Measurements from ENCODE around the gene PRRX2.

PRRX2 gene

DNA sequence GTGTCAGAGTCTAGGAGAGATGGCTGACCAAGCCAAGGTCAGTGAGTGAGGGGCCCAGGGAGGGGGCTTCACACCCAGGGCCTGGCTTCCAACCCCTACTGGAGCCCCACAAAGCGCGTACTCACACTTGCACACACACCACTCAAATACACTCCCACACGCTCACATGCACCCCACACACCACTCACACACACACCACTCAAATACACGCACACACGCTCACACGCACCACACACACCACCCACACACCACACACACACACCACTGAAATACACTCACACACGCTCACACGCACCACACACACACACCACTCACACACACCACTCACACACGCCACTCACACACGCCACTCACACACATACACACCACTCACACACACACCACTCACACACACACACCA is 17.8 kb upstream of the PRRX2 start:
- no peak overlapping the region for H3K4me3 ChIP-seq (ENCODE audit: low read depth, low read length)
- no peak for DNase-seq (ENCODE audit: low read depth)
- TF ChIP-seq, protein P1, sequence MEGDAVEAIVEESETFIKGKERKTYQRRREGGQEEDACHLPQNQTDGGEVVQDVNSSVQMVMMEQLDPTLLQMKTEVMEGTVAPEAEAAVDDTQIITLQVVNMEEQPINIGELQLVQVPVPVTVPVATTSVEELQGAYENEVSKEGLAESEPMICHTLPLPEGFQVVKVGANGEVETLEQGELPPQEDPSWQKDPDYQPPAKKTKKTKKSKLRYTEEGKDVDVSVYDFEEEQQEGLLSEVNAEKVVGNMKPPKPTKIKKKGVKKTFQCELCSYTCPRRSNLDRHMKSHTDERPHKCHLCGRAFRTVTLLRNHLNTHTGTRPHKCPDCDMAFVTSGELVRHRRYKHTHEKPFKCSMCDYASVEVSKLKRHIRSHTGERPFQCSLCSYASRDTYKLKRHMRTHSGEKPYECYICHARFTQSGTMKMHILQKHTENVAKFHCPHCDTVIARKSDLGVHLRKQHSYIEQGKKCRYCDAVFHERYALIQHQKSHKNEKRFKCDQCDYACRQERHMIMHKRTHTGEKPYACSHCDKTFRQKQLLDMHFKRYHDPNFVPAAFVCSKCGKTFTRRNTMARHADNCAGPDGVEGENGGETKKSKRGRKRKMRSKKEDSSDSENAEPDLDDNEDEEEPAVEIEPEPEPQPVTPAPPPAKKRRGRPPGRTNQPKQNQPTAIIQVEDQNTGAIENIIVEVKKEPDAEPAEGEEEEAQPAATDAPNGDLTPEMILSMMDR (IDR thresholded peaks at IDR 0.05; ENCODE audit: low read depth, low read length, missing control alignments) = no peak
- in situ Hi-C loops (cut with HindIII; ENCODE audit: low sequenced_read_pairs) = no loop called here

DNA sequence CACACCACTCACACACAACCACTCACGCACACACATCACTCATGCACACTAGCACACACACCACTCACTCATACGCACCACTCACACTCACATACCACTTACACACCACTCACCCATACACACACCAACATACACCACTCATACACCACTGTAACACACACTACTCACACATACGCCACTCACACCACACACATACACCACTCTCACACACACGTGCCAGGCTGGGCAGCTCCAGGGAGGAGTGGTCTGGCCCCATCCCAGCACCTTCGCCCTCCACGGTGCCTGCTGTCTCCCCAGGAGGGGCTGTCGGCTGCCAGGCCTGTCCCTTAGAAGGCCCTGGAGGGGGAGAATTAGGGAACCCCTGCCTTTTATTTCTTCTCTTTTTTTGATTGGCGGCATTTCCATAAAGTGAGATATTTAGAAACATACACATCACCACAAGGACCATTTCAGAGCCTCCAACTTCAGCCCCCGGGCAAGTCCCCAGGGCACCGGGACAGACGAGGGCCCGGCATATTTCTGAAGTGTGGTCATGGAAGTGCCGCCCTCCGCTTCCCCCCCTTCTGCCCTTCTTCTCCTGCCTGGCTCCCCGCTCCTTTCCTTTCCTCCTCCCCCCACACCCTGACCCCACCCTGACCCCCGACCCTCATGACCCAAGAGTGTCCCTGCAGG is 17.2 kb upstream of the PRRX2 start:
- DNase-seq (ENCODE audit: low read depth) = no peak
- in situ Hi-C loops (cut with HindIII; ENCODE audit: low sequenced_read_pairs) = no loop called here
- TF ChIP-seq, protein P1 (IDR thresholded peaks at IDR 0.05; ENCODE audit: low read depth, low read length, missing control alignments) = no peak
- H3K4me3 ChIP-seq (ENCODE audit: low read depth, low read length) = no peak overlapping the region

DNA sequence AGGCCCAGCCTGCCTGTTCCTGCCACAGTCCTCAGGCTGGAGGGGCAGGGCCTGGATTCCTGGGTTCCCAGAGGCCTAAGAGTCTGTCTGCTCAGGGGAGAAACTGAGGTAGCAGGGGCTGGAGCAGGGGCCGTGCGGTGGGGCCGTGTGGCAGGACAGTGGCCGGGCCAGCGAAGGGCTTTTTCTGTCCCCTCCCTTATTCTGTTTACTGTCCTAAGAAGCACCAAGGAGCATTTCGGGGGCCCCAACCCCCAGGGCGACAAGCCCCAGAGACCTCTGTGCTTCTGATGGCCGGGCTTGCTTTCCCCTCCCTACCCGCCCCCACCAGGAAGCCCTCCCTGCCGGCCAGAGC is 16.7 kb upstream of the PRRX2 start:
- in situ Hi-C loops (cut with HindIII; ENCODE audit: low sequenced_read_pairs) = no loop called here
- TF ChIP-seq, protein P1 (IDR thresholded peaks at IDR 0.05; ENCODE audit: low read depth, low read length, missing control alignments) = no peak
- no peak for DNase-seq (ENCODE audit: low read depth)
- no peak overlapping the region for H3K4me3 ChIP-seq (ENCODE audit: low read depth, low read length)

DNA sequence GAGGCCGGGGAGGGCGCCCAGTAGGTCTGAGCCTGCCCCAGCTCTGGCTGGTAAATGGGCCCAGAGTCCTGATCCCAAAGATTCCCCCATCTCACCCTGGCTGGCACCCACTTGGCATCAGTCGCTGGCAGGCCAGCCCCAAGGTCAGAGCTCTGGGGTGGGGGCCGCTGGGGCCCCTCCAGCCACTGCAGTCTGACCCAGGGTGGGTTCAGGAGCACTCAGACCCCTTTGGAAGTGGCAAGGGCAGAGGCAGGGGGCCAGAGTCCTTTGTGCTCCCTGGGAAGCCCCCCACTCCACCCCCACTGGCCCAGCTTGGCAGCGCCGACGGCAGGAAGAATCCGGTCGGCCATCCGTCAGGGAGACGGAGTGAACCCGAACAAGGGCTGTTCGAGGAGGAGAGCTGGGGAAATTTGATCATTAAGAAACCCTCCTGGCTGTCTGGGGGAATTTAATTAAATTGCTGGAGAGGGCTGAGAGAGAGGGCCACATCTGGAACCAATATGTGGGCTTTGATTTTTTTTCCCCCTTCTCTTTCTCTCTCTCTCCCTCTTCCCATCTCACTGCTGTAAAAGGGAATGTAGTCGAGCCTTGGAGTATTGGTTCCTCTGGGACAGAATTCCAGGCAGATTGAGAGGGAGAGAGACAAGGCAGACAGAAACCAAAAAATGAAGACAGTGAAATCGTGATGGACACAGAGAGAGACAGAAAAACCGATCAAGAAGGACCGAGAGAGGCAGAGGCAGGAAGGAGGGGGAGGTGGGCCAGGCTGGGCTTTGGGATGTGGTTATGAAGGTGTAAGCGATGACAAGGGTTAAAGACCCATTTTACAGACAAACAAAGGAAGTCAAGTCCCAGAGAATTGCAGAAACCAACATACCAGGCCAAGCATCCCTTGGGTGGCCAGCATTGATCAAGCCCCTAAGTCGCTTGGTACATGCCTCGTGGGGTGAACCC is 15.4 kb upstream of the PRRX2 start:
- in situ Hi-C loops (cut with HindIII; ENCODE audit: low sequenced_read_pairs) = no loop called here
- TF ChIP-seq, protein P1 (IDR thresholded peaks at IDR 0.05; ENCODE audit: low read depth, low read length, missing control alignments) = no peak
- no peak overlapping the region for H3K4me3 ChIP-seq (ENCODE audit: low read depth, low read length)
- DNase-seq (ENCODE audit: low read depth) = no peak

DNA sequence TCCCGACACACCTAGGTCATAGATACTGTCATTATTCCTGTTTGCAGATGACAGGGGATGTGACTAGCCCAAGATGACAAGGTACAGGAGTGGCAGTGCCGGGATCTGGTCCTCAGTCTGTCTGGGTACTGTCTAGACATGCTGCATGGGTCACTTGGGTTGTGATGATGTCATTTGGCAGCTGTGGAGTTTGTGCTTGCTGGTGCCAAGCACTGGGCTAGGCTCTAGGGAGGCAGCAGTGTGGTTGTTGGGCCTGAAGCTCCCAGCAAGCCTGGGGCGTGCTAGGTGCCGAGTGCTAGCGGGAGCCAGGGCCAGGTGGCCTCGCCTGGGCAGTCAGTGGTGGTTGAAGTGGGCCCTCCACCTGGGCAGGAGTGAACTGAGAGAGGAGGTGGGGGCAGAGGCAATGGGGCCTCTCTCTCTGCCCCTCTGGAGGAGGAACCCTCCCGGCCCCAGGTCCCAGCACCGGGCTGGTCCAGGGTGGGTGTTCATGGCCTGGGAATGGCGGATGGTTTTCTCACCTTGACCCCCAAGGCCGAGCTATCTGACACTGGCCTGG is 14.7 kb upstream of the PRRX2 start:
- TF ChIP-seq, protein P1 (IDR thresholded peaks at IDR 0.05; ENCODE audit: low read depth, low read length, missing control alignments) = no peak
- H3K4me3 ChIP-seq (ENCODE audit: low read depth, low read length) = no peak overlapping the region
- in situ Hi-C loops (cut with HindIII; ENCODE audit: low sequenced_read_pairs) = no loop called here
- no peak for DNase-seq (ENCODE audit: low read depth)

DNA sequence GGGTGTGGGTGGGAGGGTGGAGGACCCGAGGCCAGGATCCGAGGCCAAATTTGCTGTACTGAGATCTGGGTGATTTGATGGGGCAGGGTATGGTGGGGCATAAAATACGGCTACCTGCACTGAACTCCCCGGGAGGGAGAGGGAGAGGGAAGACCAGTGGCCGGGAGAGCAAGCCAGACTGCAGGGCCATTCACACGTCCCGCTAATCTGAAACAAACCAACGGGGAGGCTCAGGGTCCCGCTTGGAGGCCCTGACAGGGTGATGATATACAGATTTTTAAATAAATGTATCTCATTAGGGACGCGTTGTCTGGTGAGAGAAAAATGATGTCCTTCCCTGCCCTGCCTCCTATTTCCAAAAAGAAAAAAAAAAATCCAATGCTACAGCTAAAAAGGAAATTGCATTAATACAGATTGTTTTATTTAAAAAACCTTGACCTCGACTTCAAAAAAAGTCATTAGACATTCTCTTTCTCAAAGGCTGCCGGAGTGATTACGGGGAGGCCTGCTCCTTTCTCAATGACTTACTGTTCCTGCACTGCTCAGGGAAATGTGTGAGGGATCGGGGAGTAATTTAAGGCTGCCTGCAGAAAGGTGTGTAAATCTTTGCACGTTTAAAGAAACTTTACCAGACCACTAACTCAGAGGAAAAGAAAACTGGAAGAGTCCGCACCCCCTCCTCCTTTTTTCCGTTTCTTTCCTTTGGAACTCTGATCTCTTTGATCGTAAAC is 11.5 kb upstream of the PRRX2 start:
- no peak overlapping the region for H3K4me3 ChIP-seq (ENCODE audit: low read depth, low read length)
- TF ChIP-seq, protein P1 (IDR thresholded peaks at IDR 0.05; ENCODE audit: low read depth, low read length, missing control alignments) = no peak
- in situ Hi-C loops (cut with HindIII; ENCODE audit: low sequenced_read_pairs) = no loop called here
- no peak for DNase-seq (ENCODE audit: low read depth)
